GM13977 (cell line): ENCODE measurements around the gene SOCS7.

ENCODE experiments used
- DNase-seq: peaks from one replicate; pipeline ENCODE4 v3.0.0; 2012; ENCODE audit warnings: low spot score
- in situ Hi-C: fragments of 300-500 bp; cut with MboI; formaldehyde crosslinking; loops from one replicate; pipeline ENCODE4 v1.12.0; 2022; ENCODE audit warnings: low sequenced_read_pairs, low pct_unique_long_range_greater_than_20kb, mixed read lengths, inconsistent platforms; ENCODE audit not compliant: unreplicated experiment
- TF ChIP-seq, protein P1 (sequence below): IDR thresholded peaks from 2 replicates; pipeline ENCODE4 v1.5.1; 2012; ENCODE audit warnings: mild to moderate bottlenecking, control low read depth; ENCODE audit not compliant: insufficient read depth; ENCODE audit errors: extremely low read depth, missing control alignments

SOCS7 gene

DNA sequence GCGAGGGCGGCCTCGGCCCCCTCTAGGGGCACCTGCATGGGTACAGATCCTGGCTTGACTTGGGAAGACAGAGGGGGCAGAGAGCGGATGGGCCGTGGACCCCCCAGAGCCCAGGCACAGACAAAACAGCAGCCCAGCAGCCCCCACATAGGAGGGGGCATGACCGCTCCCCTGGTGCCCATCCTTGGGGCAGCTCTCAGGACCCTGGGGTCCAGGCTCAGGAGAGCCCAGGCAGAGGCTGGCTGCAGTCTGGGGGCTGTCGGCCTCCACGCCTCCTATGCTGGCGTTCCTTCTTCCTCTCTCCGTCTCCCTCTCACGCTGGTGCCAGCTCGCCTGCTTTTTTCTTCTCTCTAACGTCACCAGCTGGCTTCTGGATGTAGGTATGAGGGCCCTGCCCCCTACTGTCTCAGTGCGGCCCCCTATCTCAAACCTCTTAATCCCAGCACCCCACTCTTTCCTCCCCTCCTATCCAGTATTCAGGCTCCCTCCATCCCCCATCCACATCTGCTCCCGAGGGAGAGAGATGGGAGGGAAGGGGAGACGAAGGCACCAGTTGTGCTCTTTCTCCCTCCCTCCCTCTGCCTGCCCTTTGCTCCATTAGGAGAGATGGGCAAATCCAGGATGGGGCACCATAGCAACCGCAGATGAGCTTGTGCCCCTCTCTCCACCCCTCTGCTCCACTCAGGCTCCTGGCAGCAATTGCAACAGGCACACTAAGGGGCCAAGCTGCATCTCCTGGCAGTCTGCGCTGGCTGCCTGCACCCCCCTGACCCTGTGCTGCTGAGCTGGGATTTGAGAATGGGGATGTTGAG, 7.8 kb upstream of the SOCS7 start, which contains the start of gene GPR179:
TSS of gene GPR179 (minus strand) at position 349 of the 812 bp plus-strand sequence. CDS start at position 182, 167 bp downstream.
- in situ Hi-C loops: no loop called here
- TF ChIP-seq, protein P1, sequence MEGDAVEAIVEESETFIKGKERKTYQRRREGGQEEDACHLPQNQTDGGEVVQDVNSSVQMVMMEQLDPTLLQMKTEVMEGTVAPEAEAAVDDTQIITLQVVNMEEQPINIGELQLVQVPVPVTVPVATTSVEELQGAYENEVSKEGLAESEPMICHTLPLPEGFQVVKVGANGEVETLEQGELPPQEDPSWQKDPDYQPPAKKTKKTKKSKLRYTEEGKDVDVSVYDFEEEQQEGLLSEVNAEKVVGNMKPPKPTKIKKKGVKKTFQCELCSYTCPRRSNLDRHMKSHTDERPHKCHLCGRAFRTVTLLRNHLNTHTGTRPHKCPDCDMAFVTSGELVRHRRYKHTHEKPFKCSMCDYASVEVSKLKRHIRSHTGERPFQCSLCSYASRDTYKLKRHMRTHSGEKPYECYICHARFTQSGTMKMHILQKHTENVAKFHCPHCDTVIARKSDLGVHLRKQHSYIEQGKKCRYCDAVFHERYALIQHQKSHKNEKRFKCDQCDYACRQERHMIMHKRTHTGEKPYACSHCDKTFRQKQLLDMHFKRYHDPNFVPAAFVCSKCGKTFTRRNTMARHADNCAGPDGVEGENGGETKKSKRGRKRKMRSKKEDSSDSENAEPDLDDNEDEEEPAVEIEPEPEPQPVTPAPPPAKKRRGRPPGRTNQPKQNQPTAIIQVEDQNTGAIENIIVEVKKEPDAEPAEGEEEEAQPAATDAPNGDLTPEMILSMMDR: no peak
- DNase-seq: no peak

DNA sequence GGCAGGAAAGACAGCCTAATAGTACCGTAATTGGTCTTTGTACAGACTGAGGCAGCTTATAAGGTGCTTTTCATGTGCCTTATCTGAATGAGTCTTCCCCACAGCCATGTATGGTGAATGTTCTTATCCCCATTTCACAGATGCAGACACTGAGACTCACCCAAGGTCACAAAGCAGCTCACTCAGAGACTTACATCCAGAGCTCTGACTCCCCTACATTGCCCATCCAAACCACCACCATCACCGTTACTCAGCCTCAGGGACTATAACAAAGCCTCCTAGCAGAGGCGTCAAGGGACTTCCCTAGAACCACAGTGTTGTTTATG, 7.3 kb upstream of the SOCS7 start:
- TF ChIP-seq, protein P1: no peak
- DNase-seq: no peak
- in situ Hi-C loops: no loop called here

DNA sequence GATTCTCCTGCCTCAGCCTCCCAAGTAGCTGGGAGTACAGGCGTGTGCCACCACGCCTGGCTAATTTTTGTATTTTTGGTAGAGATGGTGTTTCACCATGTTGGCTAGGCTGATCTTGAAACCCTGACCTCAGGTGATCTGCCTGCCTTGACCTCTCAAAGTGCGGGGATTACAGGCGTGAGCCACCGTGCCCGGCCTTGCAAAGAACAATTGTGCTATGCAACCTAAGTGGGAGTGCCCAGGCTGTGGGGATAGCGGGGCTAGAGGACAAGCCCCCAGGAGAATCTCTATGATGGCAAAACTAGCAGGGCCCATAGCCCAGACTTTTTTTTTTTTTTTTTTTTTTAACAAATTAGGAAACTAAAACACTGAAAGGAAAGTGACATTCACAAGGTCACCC, 5.9 kb upstream of the SOCS7 start:
- TF ChIP-seq, protein P1: no peak
- no peak for DNase-seq
- in situ Hi-C loops: loop anchor here (5.0 kb wide), 1 partner anchor 72 kb away; no protein-coding TSS in a partner anchor

DNA sequence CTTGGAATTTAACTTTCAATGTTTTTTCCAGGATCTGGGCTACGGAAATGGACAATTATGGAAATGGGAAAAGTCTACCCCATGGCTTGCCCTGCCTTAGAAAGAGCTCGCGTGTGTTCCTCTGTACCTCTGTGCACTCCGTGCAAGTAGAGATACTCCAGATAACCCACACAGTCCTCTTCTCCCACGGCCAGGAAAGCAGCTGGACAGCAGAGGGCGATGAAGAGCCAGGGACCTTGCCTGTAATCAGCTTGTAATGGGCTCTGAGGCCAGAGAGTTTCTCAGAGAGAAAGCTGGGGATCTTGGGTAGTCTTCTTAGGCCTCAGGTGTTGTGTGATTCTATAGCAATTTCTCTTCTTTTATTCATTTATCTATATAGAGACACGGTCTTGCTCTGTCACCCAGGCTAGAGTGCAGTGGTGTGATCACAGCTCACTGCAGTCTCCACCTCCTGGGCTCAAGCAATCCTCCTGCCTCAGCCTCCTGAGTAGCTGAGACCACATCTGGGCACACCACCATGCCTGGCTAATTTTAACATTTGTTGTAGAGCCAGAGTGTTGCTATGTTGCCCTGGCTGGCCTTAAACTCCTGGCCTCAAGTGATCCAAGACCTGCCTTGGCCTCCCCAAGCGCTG, 2.4 kb upstream of the SOCS7 start:
- in situ Hi-C loops: loop anchor here (5.0 kb wide), 1 partner anchor 68 kb away; no protein-coding TSS in a partner anchor
- TF ChIP-seq, protein P1: peak; percentile 95

DNA sequence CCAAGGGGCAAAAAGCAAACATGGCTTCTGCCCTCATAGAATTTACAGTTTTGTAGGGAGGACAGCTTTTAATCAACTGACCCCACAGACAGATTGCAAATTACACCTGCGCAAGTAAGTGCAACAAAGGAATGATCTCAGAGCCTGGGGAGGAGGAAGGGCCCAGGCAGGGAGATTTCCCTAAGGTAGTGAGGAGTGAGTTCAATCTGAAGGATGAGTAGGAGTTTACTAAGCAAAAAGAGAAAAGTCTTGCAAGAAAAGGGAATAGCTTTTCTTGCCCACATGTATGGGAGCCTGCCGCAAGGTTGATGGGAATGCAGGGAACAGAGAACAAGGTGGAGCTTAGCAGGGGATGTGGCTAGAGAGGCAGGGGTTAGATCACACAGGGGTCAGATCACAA, 1.6 kb upstream of the SOCS7 start:
- DNase-seq: no peak
- TF ChIP-seq, protein P1: no peak
- in situ Hi-C loops: no loop called here

More for the DNA sequence above, 2.4 kb upstream of the SOCS7 start:
- peak; percentile 77 for DNase-seq

DNA sequence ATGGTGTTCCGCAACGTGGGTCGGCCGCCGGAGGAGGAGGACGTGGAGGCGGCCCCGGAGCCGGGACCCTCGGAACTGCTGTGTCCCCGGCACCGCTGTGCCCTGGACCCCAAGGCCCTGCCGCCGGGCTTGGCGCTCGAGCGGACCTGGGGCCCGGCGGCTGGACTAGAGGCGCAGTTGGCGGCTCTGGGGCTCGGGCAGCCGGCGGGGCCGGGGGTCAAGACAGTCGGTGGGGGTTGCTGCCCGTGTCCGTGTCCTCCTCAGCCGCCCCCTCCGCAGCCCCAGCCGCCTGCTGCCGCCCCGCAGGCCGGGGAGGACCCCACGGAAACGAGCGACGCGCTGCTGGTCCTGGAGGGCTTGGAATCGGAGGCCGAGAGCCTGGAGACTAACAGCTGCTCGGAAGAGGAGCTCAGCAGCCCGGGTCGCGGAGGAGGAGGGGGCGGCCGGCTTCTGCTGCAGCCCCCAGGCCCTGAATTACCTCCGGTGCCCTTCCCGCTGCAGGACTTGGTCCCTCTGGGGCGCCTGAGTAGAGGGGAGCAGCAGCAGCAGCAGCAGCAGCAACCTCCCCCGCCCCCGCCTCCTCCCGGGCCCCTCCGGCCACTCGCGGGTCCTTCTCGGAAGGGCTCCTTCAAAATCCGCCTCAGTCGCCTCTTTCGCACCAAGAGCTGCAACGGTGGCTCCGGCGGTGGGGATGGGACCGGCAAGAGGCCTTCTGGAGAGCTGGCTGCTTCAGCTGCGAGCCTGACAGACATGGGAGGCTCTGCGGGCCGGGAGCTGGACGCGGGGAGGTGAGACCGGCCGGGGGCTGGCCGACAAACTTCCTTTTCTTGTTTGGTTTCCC, 821 bp downstream of the SOCS7 start:
- TF ChIP-seq, protein P1: no peak
- DNase-seq: no peak
- in situ Hi-C loops: no loop called here
